ENCODE results near the gene SLIT3.

Gene SLIT3

GRCh38 chr5:169064093-169064492 is 236.8 kb downstream of the SLIT3 start:
- Histone ChIP-seq H3K4me3 (replicated peaks; ENCODE audit: low read depth, low read length) (no peak overlapping the region), H3K27me3 (replicated peaks; ENCODE audit: control insufficient read depth, insufficient read depth, low read length) (peaks cover 5% of the 10 kb centered on the region), H3K36me3 (ENCODE audit: control insufficient read depth, insufficient read depth, low read length) (no peaks in the 10 kb centered on the region)
- DNase-seq (ENCODE audit: extremely low read depth, insufficient read length), result no peak
- no peak for TF ChIP-seq CTCF (IDR thresholded peaks at IDR 0.05; ENCODE audit: insufficient read depth, low read length, poor library complexity, severe bottlenecking)

- H3K4me3 ChIP-seq (replicated peaks; ENCODE audit: low read depth, low read length), result no peak overlapping the region
- DNase-seq (ENCODE audit: extremely low read depth, insufficient read length), result no peak
- no peak for TF ChIP-seq CTCF (IDR thresholded peaks at IDR 0.05; ENCODE audit: insufficient read depth, low read length, poor library complexity, severe bottlenecking)
- H3K36me3 ChIP-seq (ENCODE audit: control insufficient read depth, insufficient read depth, low read length), result no peaks in the 10 kb centered on the region
- H3K27me3 ChIP-seq (replicated peaks; ENCODE audit: control insufficient read depth, insufficient read depth, low read length), result peaks cover 5% of the 10 kb centered on the region
Observed at GRCh38 chr5:169063316-169063953, 237.5 kb downstream of the SLIT3 start.

- no peak for DNase-seq (ENCODE audit: extremely low read depth, insufficient read length)
- TF ChIP-seq CTCF (IDR thresholded peaks at IDR 0.05; ENCODE audit: insufficient read depth, low read length, poor library complexity, severe bottlenecking), result no peak
- H3K36me3 ChIP-seq (ENCODE audit: control insufficient read depth, insufficient read depth, low read length), result no peaks in the 10 kb centered on the region
- no peak overlapping the region for H3K4me3 ChIP-seq (replicated peaks; ENCODE audit: low read depth, low read length)
- H3K27me3 ChIP-seq (replicated peaks; ENCODE audit: control insufficient read depth, insufficient read depth, low read length), result peaks cover 5% of the 10 kb centered on the region
Observed at GRCh38 chr5:169062690-169063089, 238.2 kb downstream of the SLIT3 start.

GRCh38 chr5:169054506-169054905 is 246.4 kb downstream of the SLIT3 start:
- no peak for DNase-seq (ENCODE audit: extremely low read depth, insufficient read length)
- no peak for TF ChIP-seq CTCF (IDR thresholded peaks at IDR 0.05; ENCODE audit: insufficient read depth, low read length, poor library complexity, severe bottlenecking)
- Histone ChIP-seq H3K36me3 (ENCODE audit: control insufficient read depth, insufficient read depth, low read length) (no peaks in the 10 kb centered on the region), H3K4me3 (replicated peaks; ENCODE audit: low read depth, low read length) (no peak overlapping the region), H3K27me3 (replicated peaks; ENCODE audit: control insufficient read depth, insufficient read depth, low read length) (no peaks in the 10 kb centered on the region; the same call in none of the 2 replicates)

- no peak for DNase-seq (ENCODE audit: extremely low read depth, insufficient read length)
- no peak for TF ChIP-seq CTCF (IDR thresholded peaks at IDR 0.05; ENCODE audit: insufficient read depth, low read length, poor library complexity, severe bottlenecking)
- Histone ChIP-seq H3K36me3 (ENCODE audit: control insufficient read depth, insufficient read depth, low read length) (no peaks in the 10 kb centered on the region), H3K4me3 (replicated peaks; ENCODE audit: low read depth, low read length) (no peak overlapping the region), H3K27me3 (replicated peaks; ENCODE audit: control insufficient read depth, insufficient read depth, low read length) (no peaks in the 10 kb centered on the region; the same call in 1 of the 2 replicates)
Observed at GRCh38 chr5:169052207-169052606, 248.7 kb downstream of the SLIT3 start.

GRCh38 chr5:169051351-169051750 is 249.6 kb downstream of the SLIT3 start:
- Histone ChIP-seq H3K27me3 (replicated peaks; ENCODE audit: control insufficient read depth, insufficient read depth, low read length) (no peaks in the 10 kb centered on the region; the same call in 1 of the 2 replicates), H3K4me3 (replicated peaks; ENCODE audit: low read depth, low read length) (no peak overlapping the region), H3K36me3 (ENCODE audit: control insufficient read depth, insufficient read depth, low read length) (no peaks in the 10 kb centered on the region)
- no peak for DNase-seq (ENCODE audit: extremely low read depth, insufficient read length)
- no peak for TF ChIP-seq CTCF (IDR thresholded peaks at IDR 0.05; ENCODE audit: insufficient read depth, low read length, poor library complexity, severe bottlenecking)

Measured in GM06990 (cell line).